ENCODE data around the gene CCDC106. TPM values are rescaled to one million over a fixed set of nuclear protein-coding genes. Genes with fewer than 3 reads are reported as not detected.

CCDC106 gene
- total RNA-seq, 2 experiments from 2014 or later = 29.0 to 30.1 TPM

DNA sequence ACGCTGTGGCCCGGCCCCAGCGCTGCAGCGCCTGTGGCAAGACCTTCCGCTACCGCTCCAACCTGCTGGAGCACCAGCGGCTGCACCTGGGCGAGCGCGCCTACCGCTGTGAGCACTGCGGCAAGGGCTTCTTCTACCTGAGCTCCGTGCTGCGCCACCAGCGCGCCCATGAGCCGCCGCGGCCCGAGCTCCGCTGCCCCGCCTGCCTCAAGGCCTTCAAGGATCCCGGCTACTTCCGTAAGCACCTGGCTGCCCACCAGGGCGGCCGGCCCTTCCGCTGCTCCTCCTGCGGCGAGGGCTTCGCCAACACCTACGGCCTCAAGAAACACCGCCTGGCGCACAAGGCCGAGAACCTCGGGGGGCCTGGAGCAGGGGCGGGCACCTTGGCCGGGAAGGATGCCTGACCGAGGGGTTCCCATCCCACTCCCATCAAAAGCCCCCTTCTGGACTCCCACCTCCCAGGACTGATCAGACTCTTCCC, 31.6 kb upstream of the CCDC106 start:
- Histone ChIP-seq H3K9me2 (ENCODE audit: insufficient read depth, low read length) (no peaks in the 10 kb centered on the region), H3K4me3 (ENCODE audit: low read depth, low read length, poor library complexity, severe bottlenecking) (no peak overlapping the region), H3K9me3 (ENCODE audit: low read length) (no peaks in the 10 kb centered on the region), H3K4me2 (ENCODE audit: low read length) (no peak overlapping the region), H3K36me3 (ENCODE audit: insufficient read depth, low read length) (peaks cover 40% of the 10 kb centered on the region), H4K20me1 (ENCODE audit: insufficient read depth, low read length) (no peaks in the 10 kb centered on the region), H3K27ac (ENCODE audit: low read depth, low read length, poor library complexity, severe bottlenecking) (no peak overlapping the region), H3K4me1 (ENCODE audit: insufficient read depth, low read length, poor library complexity, severe bottlenecking) (no peaks in the 10 kb centered on the region), H3K79me2 (ENCODE audit: insufficient read depth, low read depth, low read length) (no peaks in the 10 kb centered on the region), H2AFZ (ENCODE audit: low read length) (no peak overlapping the region)
- TF ChIP-seq, protein P1, sequence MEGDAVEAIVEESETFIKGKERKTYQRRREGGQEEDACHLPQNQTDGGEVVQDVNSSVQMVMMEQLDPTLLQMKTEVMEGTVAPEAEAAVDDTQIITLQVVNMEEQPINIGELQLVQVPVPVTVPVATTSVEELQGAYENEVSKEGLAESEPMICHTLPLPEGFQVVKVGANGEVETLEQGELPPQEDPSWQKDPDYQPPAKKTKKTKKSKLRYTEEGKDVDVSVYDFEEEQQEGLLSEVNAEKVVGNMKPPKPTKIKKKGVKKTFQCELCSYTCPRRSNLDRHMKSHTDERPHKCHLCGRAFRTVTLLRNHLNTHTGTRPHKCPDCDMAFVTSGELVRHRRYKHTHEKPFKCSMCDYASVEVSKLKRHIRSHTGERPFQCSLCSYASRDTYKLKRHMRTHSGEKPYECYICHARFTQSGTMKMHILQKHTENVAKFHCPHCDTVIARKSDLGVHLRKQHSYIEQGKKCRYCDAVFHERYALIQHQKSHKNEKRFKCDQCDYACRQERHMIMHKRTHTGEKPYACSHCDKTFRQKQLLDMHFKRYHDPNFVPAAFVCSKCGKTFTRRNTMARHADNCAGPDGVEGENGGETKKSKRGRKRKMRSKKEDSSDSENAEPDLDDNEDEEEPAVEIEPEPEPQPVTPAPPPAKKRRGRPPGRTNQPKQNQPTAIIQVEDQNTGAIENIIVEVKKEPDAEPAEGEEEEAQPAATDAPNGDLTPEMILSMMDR (conservative IDR thresholded peaks at IDR 0.05; ENCODE audit: low read length) = no peak
- no peak for TF ChIP-seq EZH2phosphoT487 (IDR thresholded peaks at IDR 0.05; ENCODE audit: borderline replicate concordance, low read depth, low read length)
- DNase-seq (ENCODE audit: low spot score) = no peak
- intact Hi-C loops (cut with micrococcal nuclease; ENCODE audit: unreplicated experiment) = no loop called here
- ChIA-PET POLR2A (no interaction called here), CTCF (ENCODE audit: unreplicated experiment) (no interaction called here)
- BruUV-seq (replicated peaks) = no TSS peak

DNA sequence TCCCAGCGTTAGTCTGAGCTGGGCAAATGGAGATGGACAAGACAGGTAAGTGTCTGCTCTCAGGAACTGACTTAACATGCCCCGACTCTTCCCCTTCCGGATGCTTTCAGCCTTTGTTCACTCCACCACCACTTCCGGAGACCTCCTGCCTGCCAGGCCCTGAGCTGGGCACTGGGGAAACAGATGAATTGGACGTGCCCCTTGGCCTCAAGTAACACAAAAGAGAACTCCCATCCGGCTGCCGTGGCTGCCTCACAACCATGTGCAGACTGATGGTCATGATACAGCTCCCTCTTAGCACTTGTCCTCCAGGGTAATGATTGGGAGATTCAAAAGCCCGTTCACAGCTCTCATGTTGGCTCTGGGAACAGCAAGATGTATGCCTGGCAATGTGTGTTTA, 30.6 kb upstream of the CCDC106 start:
- Histone ChIP-seq H3K4me3 (ENCODE audit: low read depth, low read length, poor library complexity, severe bottlenecking) (no peak overlapping the region), H2AFZ (ENCODE audit: low read length) (no peak overlapping the region), H3K27ac (ENCODE audit: low read depth, low read length, poor library complexity, severe bottlenecking) (no peak overlapping the region), H3K4me1 (ENCODE audit: insufficient read depth, low read length, poor library complexity, severe bottlenecking) (no peaks in the 10 kb centered on the region), H4K20me1 (ENCODE audit: insufficient read depth, low read length) (no peaks in the 10 kb centered on the region), H3K36me3 (ENCODE audit: insufficient read depth, low read length) (peaks cover 40% of the 10 kb centered on the region), H3K79me2 (ENCODE audit: insufficient read depth, low read depth, low read length) (no peaks in the 10 kb centered on the region), H3K4me2 (ENCODE audit: low read length) (no peak overlapping the region), H3K9me3 (ENCODE audit: low read length) (no peaks in the 10 kb centered on the region), H3K9me2 (ENCODE audit: insufficient read depth, low read length) (no peaks in the 10 kb centered on the region)
- intact Hi-C loops (cut with micrococcal nuclease; ENCODE audit: unreplicated experiment) = no loop called here
- TF ChIP-seq EZH2phosphoT487 (IDR thresholded peaks at IDR 0.05; ENCODE audit: borderline replicate concordance, low read depth, low read length) = no peak
- TF ChIP-seq, protein P1 (conservative IDR thresholded peaks at IDR 0.05; ENCODE audit: low read length) = no peak
- CTCF ChIA-PET (ENCODE audit: unreplicated experiment) = no interaction called here
- POLR2A ChIA-PET = no interaction called here
- no TSS peak for BruUV-seq (replicated peaks)
- no peak for DNase-seq (ENCODE audit: low spot score)

DNA sequence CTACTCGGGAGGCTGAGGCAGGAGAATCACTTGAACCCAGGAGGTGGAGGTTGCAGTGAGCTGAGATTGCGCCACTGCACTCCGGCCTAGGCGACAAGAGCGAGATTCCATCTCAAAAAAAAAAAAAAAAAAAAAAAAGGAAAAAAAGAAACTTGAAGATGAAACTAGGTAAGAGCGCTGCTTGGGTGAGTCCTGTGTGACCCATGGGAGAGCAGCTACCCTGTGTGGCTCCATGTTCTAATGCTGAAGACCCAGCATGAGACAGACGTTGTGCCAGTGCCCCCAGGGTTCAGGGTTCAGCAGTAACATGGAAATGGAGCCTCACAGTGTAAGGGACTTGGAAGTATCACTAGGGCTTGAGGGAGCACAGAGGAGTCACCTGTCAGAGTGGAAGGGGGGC, 29.6 kb upstream of the CCDC106 start:
- Histone ChIP-seq H3K36me3 (ENCODE audit: insufficient read depth, low read length) (peaks cover 40% of the 10 kb centered on the region), H3K4me2 (ENCODE audit: low read length) (no peak overlapping the region), H3K9me3 (ENCODE audit: low read length) (no peaks in the 10 kb centered on the region), H3K4me1 (ENCODE audit: insufficient read depth, low read length, poor library complexity, severe bottlenecking) (peaks cover under 1% of the 10 kb centered on the region), H3K79me2 (ENCODE audit: insufficient read depth, low read depth, low read length) (no peaks in the 10 kb centered on the region), H4K20me1 (ENCODE audit: insufficient read depth, low read length) (no peaks in the 10 kb centered on the region), H3K9me2 (ENCODE audit: insufficient read depth, low read length) (no peaks in the 10 kb centered on the region), H3K4me3 (ENCODE audit: low read depth, low read length, poor library complexity, severe bottlenecking) (no peak overlapping the region), H3K27ac (ENCODE audit: low read depth, low read length, poor library complexity, severe bottlenecking) (no peak overlapping the region), H2AFZ (ENCODE audit: low read length) (no peak overlapping the region)
- TF ChIP-seq, protein P1 (conservative IDR thresholded peaks at IDR 0.05; ENCODE audit: low read length) = no peak
- TF ChIP-seq EZH2phosphoT487 (IDR thresholded peaks at IDR 0.05; ENCODE audit: borderline replicate concordance, low read depth, low read length) = no peak
- ChIA-PET POLR2A (no interaction called here), CTCF (ENCODE audit: unreplicated experiment) (no interaction called here)
- intact Hi-C loops (cut with micrococcal nuclease; ENCODE audit: unreplicated experiment) = no loop called here
- BruUV-seq (replicated peaks) = no TSS peak
- no peak for DNase-seq (ENCODE audit: low spot score)

Measured in OCI-LY7 (cell line).